Endodermal cell (in vitro differentiated cells): Measurements from ENCODE around the gene PIMREG. TPM values are rescaled to one million over a fixed set of nuclear protein-coding genes. Genes with fewer than 3 reads are reported as not detected.

Experiments
- DNase-seq: peaks from one replicate; pipeline ENCODE4 v3.0.0-alpha.2; 2017
- H3K27ac ChIP-seq: 2 replicates; pipeline ENCODE4 v1.5.1; 2013; ENCODE audit warnings: mild to moderate bottlenecking, low read depth, low read length, moderate library complexity
- H3K27me3 ChIP-seq: 2 replicates; pipeline ENCODE4 v1.6.1; 2013; ENCODE audit warnings: mild to moderate bottlenecking, low read length, moderate library complexity; ENCODE audit not compliant: insufficient read depth, control insufficient read depth, poor library complexity, severe bottlenecking
- H3K36me3 ChIP-seq: 2 replicates; pipeline ENCODE4 v1.7.0; 2013; ENCODE audit warnings: mild to moderate bottlenecking, low read length, moderate library complexity; ENCODE audit not compliant: control insufficient read depth, insufficient read depth
- H3K4me1 ChIP-seq: one replicate; pipeline ENCODE4 v1.7.0; 2013; ENCODE audit warnings: low read length; ENCODE audit not compliant: control insufficient read depth, insufficient read depth
- H3K4me3 ChIP-seq: 2 replicates; pipeline ENCODE4 v1.5.1; 2013; ENCODE audit warnings: mild to moderate bottlenecking, low read length, moderate library complexity
- H3K9ac ChIP-seq: 2 replicates; pipeline ENCODE4 v1.6.1; 2013; ENCODE audit warnings: mild to moderate bottlenecking, low read length, moderate library complexity; ENCODE audit not compliant: poor library complexity, severe bottlenecking; ENCODE audit errors: extremely low read depth
- H3K9me3 ChIP-seq: 2 replicates; pipeline ENCODE4 v1.6.1; 2013; ENCODE audit warnings: mild to moderate bottlenecking, low read length, moderate library complexity; ENCODE audit not compliant: control insufficient read depth
- H3K27ac Mint-ChIP-seq: 2 replicates; pipeline ENCODE4 v1.8.0; 2020; ENCODE audit warnings: mixed read lengths
- H3K27me3 Mint-ChIP-seq: 2 replicates; pipeline ENCODE4 v1.8.0; 2021; ENCODE audit warnings: mild to moderate bottlenecking, mixed read lengths; ENCODE audit not compliant: insufficient read depth
- H3K36me3 Mint-ChIP-seq: 2 replicates; pipeline ENCODE4 v1.8.0; 2020; ENCODE audit warnings: low read depth, mixed read lengths
- H3K4me1 Mint-ChIP-seq: 2 replicates; pipeline ENCODE4 v1.8.0; 2020; ENCODE audit warnings: mixed read lengths
- H3K4me3 Mint-ChIP-seq: 2 replicates; pipeline ENCODE4 v1.8.0; 2020; ENCODE audit warnings: mild to moderate bottlenecking, moderate library complexity, mixed read lengths
- H3K9me3 Mint-ChIP-seq: 2 replicates; pipeline ENCODE4 v1.8.0; 2020; ENCODE audit warnings: mild to moderate bottlenecking, mixed read lengths
- CTCF ChIP-seq: fragments of 200-600 bp; sonication (generic); conservative IDR thresholded peaks from 2 replicates; pipeline ENCODE4 v1.5.0; 2021; ENCODE audit warnings: antibody characterized with exemption, mild to moderate bottlenecking
- WGBS, 2 experiments: methylation state at CpG; one replicate each; pipeline versions ENCODE4 v1.1.5 to v1.1.7; 2013; ENCODE audit warnings: missing lambda C conversion rate in 2 of 2, mixed read lengths in 1 of 2; ENCODE audit not compliant: insufficient coverage in 1 of 2, insufficient read length in 1 of 2; 5-methylcytosine and 5-hydroxymethylcytosine counted together
- total RNA-seq, 2 donors: library from RNA; stranded (reverse); fragmentation: NEBNext Ultra II Directional in 1 of 2; extraction: Animal tissue kit (Norgen Biotek cat#: 25700) in 1 of 2; gene quantifications; 2 replicates in 1 of 2; 3 replicates in 1 of 2; pipeline ENCODE4 v1.2.1, GENCODE V29; 2021

The PIMREG gene
- total RNA-seq, 2 donors from 2014 or later, result 33.4 to 68.7 TPM

- H3K4me3 ChIP-seq, result no peak overlapping the region
- no peaks in the 10 kb centered on the region for H3K36me3 ChIP-seq
- Mint-ChIP-seq H3K4me1 (peaks cover 23% of the 10 kb centered on the region), H3K27me3 (peaks cover 13% of the 10 kb centered on the region), H3K27ac (no peak overlapping the region), H3K4me3 (no peak overlapping the region), H3K36me3 (no peaks in the 10 kb centered on the region), H3K9me3 (no peaks in the 10 kb centered on the region)
- WGBS, 2 experiments, result 82 to 88% methylated on average over 5 to 7 of the region's 7 CpGs
- DNase-seq, result no peak
- H3K4me1 ChIP-seq, result no peaks in the 10 kb centered on the region
- H3K9me3 ChIP-seq, result no peaks in the 10 kb centered on the region
- H3K9ac ChIP-seq, result no peak overlapping the region
- no peaks in the 10 kb centered on the region for H3K27me3 ChIP-seq
- no peak overlapping the region for H3K27ac ChIP-seq
- TF ChIP-seq CTCF, result no peak
Observed at GRCh38 chr17:6498356-6498755, 54.1 kb downstream of the PIMREG start.

GRCh38 chr17:6498901-6499540 lies 54.8 kb downstream of the PIMREG start:
- H3K27ac ChIP-seq, result no peak overlapping the region
- no peak overlapping the region for H3K4me3 ChIP-seq
- H3K36me3 Mint-ChIP-seq, result no peaks in the 10 kb centered on the region
- DNase-seq, result peak; percentile 38
- no peaks in the 10 kb centered on the region for H3K27me3 ChIP-seq
- H3K9me3 Mint-ChIP-seq, result no peaks in the 10 kb centered on the region
- 88 to 100% methylated on average over 3 to 10 of the region's 10 CpGs for WGBS, 2 experiments
- no peak overlapping the region for H3K27ac Mint-ChIP-seq
- TF ChIP-seq CTCF, result no peak
- no peaks in the 10 kb centered on the region for H3K9me3 ChIP-seq
- peaks cover 17% of the 10 kb centered on the region for H3K27me3 Mint-ChIP-seq
- H3K9ac ChIP-seq, result no peak overlapping the region
- H3K36me3 ChIP-seq, result no peaks in the 10 kb centered on the region
- H3K4me1 Mint-ChIP-seq, result peaks cover 23% of the 10 kb centered on the region
- H3K4me1 ChIP-seq, result no peaks in the 10 kb centered on the region
- no peak overlapping the region for H3K4me3 Mint-ChIP-seq

Other genes starting within 250 kb of the PIMREG start
- not detected for gene AIPL1, start 9.3 kb upstream of the PIMREG start, total RNA-seq
- gene PITPNM3, start 112.1 kb downstream of the PIMREG start, total RNA-seq, result 1 to 10 TPM; 1.8 to 2.7 TPM
- 10 to 100 TPM; 37.2 to 50.1 TPM for gene KIAA0753, start 196.3 kb downstream of the PIMREG start, total RNA-seq
- gene TXNDC17, start 196.6 kb downstream of the PIMREG start, total RNA-seq, result 100 to 1,000 TPM; 135 to 151 TPM
- 10 to 100 TPM; 12.8 to 16.6 TPM for gene MED31, start 207.2 kb downstream of the PIMREG start, total RNA-seq
- 1 to 10 TPM; 2.7 to 3.0 TPM for gene C17orf100, start 207.3 kb downstream of the PIMREG start, total RNA-seq